GM18508 (cell line): Measurements from ENCODE around the gene RAB39A.
A peak's percentile ranks its signal among the peaks of the same experiment; 100 is the strongest.
"Not testable (repeated sequence)": the region's sequence is repeated elsewhere in the genome, so short reads cannot be mapped to it uniquely, and the experiment has no call there.

ENCODE experiments used
- ATAC-seq: cut with Tn5 transposase; IDR thresholded peaks from one replicate; pipeline ENCODE4 v1.9.1; 2021; ENCODE audit warnings: moderate number of reproducible peaks; ENCODE audit not compliant: insufficient read depth, unreplicated experiment

RAB39A gene, protein sequence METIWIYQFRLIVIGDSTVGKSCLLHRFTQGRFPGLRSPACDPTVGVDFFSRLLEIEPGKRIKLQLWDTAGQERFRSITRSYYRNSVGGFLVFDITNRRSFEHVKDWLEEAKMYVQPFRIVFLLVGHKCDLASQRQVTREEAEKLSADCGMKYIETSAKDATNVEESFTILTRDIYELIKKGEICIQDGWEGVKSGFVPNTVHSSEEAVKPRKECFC

DNA sequence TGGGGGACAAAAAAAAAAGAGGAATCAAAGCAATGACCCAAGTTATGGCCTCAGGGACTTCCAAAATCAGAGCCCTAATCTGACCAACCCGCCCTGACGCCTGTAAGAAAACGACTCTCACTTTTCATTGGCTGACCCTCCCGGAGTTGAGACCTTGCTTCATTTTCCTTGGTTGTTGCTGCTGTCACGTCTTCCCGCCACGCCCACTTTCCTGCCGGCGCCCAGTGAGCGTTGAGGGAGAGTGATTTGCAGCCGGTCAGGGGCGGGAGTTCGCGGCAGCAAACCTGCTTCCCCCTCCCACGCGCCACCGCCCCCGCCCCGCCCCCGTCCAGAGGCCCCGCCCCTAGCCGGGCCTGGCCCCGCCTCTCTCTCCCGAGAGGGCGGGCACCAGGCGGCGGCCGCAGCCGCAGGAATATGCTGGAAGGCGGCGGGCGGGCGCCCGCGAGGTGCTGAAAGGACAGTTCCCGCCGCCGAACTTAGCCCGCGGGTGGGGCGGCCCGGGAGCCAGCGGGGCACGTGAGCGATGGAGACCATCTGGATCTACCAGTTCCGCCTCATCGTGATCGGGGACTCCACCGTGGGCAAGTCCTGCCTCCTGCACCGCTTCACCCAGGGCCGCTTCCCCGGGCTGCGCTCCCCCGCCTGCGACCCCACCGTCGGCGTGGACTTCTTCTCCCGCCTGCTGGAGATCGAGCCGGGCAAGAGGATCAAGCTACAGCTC is at the start of gene RAB39A:
Gene RAB39A (plus strand): TSS at position 403 of the 721 bp plus-strand sequence. CDS start 121 bp downstream, at position 524.
- peak; percentile 91 for ATAC-seq

DNA sequence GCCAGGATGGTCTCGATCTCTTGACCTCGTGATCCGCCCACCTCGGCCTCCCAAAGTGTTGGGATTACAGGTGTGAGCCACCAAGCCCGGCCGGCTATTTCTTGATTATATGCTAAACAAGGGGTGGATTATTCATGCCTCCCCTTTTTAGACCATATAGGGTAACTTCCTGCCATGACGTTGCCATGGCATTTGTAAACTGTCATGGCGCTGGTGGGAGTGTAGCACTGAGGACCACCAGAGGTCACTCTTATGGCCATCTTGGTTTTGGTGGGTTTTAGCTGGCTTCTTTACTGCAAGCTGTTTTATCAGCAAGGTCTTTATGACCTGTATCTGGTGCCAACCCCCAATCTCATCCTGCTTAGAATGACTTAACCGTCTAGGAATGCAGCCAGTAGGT is 46.8 kb upstream of the RAB39A start:
- ATAC-seq: not testable (repeated sequence)

DNA sequence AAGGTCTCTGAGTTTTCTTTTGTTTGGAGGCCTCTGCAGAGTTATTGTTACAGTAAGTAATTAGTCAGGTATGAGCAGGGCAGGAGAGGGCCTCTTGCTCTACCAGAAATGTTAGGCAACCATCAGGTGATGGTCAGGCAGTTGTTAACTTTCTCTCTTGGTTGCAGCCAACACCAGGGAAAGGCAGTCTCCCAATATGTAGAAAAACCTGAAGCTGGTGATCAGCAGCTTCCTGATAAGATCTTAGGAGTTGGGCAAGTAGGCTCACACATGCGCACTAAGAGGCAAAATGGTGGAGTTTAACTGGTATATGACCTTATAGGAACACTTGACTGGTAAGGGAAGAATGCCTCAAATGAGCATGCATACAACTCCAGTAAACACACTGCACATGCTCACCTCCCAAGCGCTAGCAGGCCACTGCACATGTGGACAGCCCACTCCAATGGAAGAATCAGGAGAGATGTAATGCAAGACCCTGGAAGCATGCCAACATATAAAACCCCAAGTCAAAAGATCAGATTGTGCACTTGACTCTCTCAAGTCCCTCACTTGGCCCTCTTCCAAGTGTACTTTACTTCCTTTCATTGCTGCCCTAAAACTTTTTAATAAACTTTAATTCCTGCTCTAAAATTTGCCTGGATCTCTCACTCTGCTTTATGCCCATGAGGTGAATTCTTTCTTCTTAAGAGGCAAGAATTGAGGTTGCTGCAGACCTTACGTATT is 46.0 kb upstream of the RAB39A start:
- no peak for ATAC-seq

DNA sequence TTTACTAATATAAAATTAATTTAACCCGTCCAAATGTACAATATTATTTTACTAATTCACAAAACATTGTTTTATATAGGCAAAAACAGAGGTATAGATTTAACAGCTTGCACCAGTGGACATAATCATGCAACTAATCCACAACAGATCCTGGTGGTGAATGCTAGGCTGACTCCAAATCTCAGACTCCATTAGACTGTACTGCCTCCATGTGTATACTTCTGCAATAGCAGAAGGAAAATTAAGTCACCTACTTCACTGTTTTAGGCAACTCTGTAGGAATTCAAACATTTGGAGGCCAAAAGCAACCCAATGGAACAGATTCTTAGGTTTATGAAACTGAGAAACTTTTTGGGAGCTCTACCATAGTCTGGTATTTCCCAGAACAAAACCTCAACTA is 30.0 kb upstream of the RAB39A start:
- peak; percentile 62 for ATAC-seq

DNA sequence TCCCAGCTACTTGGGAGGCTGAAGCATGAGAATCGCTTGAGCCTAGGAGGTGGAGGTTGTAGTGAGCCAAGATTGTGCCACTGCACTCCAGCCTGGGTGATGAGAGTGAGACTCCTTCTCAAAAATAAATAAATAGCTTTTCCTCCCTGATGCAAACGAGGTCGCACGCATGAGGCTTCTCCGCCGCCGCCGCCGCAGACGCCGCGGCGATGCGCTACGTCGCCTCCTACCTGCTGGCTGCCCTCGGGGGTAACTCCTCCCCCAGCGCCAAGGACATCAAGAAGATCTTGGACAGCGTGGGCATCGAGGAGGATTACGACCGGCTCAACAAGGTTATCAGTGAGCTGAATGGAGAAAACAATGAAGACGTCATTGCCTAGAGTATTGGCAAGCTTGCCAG is 20.0 kb upstream of the RAB39A start:
- ATAC-seq: no peak

DNA sequence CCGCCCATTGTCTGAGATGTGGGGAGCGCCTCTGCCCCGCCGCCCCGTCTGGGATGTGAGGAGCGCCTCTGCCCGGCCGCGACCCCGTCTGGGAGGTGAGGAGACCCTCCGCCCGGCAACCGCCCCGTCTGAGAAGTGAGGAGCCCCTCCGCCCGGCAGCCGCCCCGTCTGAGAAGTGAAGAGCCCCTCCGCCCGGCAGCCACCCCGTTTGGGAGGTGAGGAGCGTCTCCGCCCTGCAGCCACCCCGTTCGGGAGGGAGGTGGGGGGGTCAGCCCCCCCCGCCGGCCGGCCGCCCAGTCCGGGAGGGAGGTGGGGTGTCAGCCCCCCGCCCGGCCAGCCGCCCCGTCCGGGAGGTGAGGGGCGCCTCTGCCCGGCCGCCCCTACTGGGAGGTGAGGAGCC is 15.8 kb upstream of the RAB39A start:
- not testable (repeated sequence) for ATAC-seq

DNA sequence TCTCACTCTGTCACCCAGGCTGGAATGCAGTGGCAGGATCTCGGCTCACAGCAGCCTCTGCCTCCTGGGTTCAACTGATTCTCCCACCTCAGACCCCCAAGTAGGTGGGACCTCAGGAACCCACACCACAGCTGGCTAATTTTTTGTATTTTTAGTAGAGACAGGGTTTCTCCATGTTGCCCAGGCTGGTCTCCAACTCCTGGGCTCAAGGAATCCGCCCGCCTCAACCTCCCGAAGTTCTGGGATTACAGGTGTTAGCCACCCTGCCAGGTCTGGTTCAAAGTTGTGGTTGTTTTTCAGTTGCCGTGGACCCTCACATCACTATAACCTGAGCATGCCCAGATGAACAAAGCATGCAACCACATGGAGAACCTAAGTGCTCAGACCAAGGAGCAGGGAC is 13.0 kb upstream of the RAB39A start:
- ATAC-seq: no peak

DNA sequence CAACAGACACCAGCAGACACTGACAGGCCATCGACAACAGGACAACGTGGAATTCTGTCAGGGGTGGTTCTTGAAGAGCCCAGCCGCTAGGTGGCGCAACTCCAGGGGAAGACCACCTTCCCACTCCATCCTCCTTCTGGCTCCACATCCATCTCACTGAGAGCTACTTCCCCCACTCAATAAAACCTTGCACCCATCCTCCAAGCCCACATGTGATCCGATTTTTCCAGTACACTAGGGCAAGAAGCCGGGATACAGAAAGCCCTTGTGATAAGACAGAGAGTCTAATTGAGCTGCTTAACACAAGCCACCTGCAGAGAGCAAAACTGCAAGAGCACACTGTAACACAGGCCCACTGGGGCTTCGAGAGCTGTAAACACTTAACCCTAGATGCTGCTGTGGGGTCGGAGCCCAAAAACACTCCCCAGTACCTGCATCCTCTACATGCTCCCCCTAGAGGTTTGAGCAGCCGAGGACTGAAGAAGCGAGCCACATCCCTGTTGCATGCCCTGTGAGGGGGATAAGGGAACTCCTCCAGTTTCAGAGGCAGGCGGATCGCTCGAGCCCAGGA is 11.5 kb upstream of the RAB39A start:
- no peak for ATAC-seq

DNA sequence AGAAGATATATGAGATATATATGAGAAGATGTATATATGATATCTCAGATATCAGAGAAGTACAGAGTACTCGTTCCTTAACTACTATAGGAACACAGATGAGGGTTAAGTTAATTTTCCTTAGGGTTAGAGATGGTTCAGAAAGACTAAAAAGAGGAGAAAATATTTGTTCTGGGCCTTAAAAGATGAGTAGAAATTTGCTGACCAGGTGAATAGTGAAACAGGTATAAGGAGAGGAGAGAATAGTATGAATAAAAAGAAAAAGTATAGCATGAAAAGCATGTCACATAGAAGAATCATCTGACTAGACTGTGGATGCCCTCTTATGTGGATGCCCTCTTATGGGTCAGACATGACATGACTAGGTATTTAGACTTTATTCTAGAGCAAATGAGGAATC is 6.3 kb upstream of the RAB39A start:
- no peak for ATAC-seq

DNA sequence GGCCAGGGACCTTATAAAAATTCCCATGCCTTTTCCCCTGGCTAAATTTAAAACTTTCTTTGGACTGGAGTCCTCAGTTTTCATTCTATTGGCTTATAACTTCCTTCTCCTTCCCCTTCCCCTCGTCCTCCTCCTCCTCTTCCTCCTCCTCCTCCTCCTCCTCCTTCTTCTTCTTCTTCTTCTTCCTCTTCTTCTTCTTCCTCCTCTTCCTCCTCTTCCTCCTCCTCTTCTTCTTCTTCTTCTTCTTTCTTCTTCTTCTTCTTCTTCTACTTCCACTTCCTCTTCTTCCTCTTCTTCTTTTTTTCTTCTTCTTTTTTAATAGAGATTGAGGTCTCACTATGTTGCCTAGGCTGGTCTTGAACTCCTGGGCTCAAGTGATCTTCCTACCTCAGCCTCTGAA is 4.7 kb upstream of the RAB39A start:
- ATAC-seq: not testable (repeated sequence)

DNA sequence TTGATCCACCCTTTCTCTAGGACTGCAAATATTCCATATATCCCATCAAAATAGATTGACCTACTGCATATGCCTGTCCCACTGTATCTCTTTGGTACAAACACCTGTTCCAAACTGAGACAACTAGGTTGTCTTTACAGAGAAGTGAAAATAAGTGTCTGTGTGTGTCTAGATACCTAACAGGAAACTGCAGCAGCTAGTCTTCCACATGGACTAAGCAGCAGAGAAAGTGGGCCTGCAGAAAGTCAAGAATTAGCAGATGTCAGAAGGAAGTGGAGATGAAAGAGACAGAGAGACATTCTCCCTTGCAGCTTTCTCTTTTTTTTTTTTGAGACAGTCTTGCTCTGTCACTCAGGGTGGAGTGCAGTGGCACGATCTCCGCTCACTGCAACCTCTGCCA is 3.9 kb upstream of the RAB39A start:
- no peak for ATAC-seq

DNA sequence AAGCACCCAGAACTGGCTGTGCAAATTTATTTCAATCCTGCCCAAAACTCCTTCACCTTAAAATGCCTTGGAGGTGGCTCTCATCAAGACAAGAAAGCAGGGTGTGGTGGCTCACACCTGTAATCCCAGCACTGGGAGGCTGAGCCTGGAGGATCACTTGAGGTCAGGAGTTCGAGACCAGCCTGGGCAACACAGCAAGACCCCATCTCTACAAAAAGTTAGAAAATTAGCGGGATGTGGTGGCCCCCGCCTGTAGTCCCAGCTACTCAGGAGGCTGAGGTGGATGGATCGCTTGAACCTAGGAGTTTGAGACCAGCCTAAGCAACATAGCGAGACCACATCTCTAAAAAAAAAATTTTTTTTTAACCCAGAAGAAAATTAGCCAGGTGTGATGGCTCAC is 689 bp upstream of the RAB39A start:
- ATAC-seq: no peak

DNA sequence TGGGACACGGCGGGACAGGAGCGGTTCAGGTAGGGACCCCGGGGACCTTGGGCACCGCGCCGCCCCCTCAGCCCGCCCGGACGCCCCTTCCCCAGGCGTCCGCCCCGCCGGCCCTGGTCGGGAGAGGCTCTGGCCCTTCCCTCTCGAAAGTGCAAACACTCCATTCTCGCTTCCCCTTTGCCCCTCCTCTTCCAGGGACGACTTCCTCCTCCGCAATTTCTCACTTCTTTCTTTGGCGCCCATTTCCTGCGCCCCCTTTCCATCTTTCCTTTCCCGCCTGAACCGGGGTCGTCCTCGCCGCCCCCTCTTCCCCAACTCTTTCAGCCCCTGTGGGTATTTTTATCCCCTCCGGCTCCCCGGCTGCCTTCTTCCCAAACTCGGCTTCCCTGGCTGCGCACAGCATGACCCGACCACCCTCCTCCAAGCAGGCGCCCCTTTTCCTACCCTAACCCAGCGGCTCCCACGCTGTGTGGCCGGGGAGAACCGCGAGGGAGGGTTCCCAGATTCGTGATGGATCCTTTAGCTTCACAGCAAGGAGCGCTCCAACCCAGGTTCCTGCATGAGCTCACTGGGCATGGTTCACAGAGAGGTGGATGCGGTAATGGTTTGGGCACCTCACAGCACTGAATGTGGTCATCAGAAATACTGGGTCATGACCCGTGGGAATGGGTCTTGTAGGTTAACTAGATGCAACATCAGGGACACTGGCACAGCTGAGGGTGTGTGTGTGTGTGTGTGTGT is 689 bp downstream of the RAB39A start:
- no peak for ATAC-seq

DNA sequence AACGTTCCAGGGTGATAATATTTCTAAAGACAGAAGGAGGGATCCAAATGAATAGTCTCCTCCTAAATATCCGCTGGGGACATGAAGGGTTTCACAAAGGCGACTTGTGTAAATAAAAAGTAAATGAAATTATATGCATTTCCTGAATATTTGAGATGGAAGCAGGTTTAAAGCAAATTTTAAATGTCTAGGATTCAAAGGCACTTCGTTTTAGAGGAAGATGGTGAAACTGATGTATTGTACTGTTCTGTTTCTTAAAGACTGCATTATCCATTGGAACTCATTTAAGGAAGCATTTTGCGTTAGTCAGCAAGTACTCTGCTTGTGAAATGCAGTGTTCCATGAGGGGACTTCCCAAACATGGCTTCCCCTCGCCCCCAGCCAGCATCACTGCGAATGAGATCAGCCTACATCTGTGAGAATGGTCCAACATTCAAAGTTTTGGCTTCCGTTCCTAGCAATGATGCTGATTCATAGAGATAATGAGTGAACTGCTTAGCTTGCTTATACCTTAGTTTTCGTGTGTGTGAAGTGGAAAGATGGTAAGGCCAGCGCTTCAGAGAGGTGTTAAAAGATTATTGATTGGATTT is 1.5 kb downstream of the RAB39A start:
- ATAC-seq: no peak

DNA sequence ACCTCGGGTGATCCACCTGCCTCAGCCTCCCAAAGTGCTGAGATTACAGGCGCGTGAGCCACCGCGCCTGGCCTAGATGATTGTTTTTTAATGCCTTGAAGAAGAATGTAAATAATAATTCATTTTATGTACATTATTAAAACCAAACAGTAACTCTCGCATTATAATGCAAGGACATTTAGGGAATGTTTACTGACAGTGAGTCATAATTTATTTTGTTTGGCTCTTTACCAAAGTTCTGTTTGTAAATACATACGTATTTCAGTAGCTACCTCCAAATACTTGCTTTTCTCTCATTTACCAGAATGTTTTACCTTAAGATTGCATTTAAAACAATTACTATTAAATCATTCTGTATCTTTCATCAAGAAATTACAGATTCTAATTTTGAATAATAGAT is 3.0 kb downstream of the RAB39A start:
- no peak for ATAC-seq

DNA sequence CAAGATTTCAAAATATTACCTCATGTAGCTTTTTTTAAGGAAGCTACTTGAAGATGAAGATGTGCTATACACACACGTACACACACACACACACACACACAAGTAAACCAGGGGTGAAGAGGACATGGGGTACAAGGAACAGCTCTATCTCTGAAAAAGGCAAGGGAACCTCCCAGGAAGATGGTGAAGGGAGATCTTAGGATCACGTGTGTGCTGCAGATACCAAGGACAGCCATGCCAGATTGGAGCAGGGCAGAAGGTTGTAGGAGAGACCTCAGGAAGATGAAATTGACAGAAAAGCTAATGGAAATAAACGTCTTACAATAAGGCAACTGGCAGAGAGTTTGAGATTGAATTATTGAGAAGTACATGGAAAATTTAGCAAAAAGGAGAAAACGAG is 19.7 kb downstream of the RAB39A start:
- ATAC-seq: no peak

DNA sequence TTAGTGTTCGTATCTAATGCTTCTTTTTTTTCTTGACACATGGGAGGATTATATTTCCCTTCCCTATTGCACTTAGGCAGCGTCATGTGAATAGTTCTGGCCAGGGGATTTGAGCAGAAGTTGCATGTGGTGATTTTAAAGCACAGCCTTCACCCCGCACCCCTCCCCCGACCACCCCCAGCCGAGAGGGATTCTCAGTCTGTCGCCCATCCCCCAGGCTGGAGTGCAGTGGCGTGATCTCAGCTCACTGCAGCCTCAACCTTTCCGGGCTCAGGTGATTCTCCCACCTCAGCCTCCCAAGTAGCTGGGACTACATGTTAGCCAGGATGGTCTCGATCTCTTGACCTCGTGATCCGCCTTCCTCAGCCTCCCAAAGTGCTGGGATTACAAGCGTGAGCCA is 20.1 kb downstream of the RAB39A start:
- ATAC-seq: not testable (repeated sequence)

DNA sequence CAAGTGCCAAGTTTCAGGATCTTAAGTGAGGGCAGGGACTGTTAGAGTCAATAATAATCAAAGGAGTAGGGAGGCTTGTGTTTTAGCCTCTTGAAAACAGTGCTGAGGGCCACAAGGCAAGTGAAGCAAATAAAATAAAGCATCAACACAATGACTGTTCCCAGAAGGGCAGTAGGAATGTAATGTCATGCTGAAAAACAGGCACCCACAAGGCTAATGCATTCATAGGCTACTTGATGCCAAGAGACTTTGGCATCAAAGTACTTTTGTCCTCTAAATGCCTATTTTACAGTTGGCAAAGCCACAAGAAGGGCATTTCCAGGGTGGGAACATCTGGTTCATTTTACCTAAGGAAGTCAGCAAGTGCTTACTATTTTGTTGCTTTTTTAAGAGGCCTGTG is 22.9 kb downstream of the RAB39A start:
- ATAC-seq: no peak

DNA sequence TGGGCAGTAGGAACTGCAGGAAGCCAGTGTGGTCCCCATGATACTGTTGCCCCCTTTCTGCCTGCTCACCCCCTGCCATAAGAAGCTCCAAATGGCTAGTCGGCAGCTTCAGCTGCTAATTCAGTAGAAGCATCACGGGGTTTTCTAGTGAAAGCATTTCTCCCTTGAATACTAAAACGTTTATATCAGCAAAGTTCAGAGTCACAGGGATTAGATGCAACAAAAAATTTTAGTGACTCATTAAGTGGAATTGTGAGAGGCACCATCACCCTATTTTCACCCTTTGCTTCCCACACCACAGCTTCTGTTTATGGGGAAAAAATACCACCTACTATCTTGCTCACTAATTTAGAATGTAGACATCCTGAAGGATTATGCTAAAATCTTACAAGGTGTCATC is 25.2 kb downstream of the RAB39A start:
- ATAC-seq: no peak

DNA sequence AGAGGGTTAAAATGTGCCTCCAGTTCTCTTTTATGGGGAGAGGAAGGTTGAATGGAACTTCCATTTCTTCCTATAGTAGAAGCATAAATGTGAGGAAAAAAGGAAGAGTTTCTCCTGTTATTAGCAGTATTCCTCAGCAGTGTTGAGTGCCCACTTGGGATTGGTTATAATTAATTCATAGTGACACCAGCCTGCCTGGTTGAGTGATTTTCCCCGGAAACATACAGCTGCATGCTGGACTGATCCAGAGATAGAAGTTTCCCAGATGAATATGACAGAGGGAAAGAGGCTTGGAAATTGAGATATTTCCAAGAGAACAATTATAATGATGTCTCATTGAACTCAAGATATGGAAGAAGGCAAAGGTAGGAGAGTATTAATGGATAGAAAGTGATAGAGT is 28.3 kb downstream of the RAB39A start:
- ATAC-seq: no peak
